GM21447 (cell line): ENCODE data around the gene C10orf120.

ENCODE experiments used
- ATAC-seq: cut with Tn5 transposase; IDR thresholded peaks from one replicate; pipeline ENCODE4 v1.9.1; 2021; ENCODE audit not compliant: unreplicated experiment

Gene C10orf120

DNA sequence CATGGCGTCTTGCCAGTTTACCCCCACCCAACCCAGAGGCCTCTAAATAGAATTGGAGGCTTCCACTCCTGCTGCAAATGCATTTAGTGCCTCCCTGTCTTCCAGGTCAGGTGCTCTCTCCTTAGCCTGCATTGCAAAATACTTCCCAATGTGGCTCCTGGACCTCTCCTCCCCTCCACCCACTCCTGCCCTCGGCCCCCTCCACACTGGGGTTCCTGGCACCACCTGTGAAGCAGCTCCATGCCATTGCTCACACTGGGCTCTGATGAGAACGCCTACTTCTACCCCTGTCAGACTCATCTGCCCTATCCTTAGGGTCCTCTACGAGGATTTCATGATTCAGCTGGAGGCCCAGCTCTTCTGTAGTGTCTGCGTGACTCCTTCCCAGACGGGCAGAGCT lies 37.4 kb downstream of the C10orf120 start:
- ATAC-seq: no peak

DNA sequence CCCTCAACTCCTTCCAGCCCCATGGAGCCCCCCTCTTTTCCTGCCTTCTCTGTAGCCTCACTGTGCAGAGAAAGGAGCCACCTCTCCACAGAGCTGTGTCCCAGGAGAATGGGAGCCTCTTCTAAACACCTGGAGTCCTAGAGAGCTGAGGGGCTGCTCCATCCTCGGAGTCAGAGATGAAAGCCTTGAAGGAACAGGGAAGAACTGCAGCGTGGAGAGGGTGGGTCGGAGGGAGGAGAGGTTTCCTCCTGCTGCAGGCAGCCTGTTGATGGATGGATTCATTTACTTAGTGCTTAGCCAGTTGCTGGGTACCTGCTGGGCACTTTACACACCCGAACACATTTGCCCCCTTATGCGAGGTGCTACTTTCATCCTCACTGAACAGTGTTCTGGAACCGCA lies 39.0 kb downstream of the C10orf120 start:
- ATAC-seq: no peak

DNA sequence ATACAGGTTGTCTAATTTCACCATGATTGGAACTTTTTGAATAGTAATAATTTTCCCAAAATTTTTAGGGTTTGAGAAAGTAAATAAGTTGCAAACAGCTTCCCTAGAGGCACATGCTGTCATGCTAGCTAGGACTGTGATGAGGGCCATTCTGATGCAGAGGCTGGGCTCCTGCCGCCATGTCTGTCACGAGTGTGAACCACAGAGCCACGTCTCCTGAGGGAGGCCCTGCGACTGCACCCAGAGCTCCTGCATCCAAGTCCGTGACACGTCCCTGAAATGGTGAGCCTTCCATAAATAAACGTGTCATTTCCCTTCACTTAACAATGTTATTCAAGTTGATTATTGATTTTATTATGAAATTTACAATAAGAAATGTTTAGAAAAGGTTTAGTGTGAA lies 40.0 kb downstream of the C10orf120 start:
- ATAC-seq: no peak

DNA sequence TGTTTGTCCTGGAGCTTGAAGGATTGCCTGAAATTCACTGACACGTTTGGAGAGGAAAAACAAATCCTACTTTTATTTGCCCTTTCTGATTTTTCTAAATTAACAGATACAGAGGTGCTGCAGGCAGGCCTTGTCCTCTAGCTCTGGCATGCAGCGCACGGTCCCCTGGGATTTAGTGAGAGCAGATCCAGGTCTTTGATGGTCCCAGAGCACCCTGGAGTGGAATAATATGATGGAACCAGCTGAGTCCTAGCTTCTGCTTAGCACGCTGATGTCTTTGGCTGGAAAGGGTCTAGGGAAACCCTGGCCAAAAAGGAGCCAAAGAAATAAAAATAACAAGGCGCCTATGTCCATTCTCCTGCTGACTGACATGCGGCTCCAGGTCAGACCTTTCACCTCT lies 40.5 kb downstream of the C10orf120 start:
- no peak for ATAC-seq

DNA sequence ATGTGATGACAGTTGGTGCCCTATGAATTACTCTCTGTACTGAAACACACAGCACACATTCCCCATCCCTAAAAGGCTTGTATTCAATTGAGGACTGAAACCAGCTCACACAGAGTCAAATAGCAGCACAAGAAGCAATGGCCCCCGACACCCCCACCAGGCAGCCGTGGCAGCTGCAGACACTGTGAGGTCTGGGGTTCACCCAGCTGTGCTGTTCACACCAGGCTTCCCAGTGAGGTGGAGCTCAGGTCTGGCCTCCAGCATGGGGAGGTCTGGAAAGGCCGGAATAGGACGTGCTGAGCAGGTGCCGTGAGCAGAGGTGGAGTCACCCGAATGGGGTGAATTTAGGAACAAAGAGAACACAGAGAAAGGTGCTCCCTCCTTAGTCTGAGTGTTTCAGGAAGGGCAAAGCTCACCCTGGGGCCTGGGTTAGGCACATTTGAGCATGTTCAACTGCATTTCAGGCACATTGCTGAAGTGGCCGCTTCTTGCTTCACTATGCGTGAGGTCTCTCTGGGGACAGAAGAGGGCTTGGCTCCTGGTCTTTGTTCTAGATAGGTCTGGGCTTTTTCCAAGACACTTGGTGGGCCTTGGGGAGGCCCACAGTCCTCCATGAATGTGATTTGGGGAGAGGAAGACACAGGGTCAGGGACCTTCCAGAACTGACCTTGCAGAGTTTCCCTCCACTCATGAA lies 41.1 kb downstream of the C10orf120 start:
- no peak for ATAC-seq

DNA sequence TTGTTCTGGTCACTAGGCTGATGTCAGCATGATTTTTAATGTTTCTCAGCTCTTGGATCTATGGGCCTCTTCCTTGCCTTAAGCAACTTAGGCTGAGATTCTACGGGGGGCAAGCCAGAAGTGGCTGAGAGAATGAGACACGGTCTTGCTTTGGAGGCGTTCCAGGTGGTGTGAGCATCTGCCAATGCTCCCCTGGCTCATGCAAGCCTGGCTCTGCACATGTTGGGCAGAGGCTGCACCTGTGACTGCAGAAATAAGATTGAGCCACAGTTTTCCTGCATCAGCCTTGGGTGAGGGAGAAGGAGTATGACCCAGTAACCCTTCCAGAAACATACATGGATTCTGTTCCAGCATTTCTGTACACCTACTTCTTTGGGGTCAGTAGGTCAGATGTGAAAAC lies 41.9 kb downstream of the C10orf120 start:
- no peak for ATAC-seq

DNA sequence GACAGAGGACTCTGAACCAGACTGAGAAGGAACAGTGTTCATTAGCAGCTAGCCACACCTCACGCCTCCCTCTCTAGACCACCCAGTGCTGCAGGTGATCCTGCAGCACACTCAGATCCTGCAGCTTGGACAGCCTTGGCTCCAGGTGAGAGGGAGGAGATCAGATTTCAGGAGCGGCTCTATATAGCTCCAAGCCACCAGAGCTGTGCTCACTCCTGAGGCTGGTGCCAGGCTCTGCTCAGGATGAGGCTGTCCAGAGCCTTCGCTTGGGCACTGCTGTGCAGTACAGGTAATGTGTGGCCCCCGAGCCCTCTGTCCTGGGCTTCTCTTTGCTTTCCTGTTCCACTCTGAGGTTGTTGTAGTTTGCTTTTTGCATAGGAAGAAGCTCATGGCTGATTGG lies 42.4 kb downstream of the C10orf120 start:
- ATAC-seq: no peak

DNA sequence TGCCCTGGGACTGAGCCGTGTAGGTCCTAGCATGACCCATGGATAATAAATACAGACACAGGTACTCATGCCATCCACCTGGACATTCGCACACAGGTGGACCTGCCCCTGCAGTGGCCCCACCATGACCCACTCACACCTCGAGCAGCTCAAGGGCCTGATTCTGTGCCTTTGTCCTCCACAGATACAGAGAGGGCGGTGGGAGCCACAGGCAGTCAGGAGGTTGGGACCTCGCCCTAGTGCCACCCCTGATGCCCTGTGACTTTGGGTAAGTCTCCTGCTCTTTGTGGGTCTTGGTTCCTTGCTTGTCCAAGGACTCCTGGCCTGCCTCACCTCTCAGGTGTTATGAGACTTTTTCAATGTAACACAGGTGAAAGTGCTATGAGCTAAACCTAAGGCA lies 42.9 kb downstream of the C10orf120 start:
- no peak for ATAC-seq

DNA sequence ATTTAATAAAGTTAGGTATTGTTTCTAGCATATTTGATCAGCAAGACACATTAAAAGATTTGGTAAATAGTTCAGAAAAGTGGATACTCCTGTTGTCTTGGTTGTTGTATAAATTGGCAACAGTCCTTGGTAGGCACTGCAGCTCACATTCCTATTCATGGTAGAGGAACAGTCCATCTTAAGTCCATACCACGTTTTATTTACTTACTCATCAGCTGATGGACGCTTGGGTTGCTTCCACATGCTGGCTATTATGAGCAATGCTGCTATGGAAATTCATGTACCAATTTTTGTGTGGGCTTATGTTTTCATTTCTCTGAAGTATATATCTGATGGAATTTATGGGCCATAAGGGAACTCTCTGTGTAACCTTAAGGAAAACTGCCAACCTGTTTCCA lies 43.3 kb downstream of the C10orf120 start:
- ATAC-seq: no peak

DNA sequence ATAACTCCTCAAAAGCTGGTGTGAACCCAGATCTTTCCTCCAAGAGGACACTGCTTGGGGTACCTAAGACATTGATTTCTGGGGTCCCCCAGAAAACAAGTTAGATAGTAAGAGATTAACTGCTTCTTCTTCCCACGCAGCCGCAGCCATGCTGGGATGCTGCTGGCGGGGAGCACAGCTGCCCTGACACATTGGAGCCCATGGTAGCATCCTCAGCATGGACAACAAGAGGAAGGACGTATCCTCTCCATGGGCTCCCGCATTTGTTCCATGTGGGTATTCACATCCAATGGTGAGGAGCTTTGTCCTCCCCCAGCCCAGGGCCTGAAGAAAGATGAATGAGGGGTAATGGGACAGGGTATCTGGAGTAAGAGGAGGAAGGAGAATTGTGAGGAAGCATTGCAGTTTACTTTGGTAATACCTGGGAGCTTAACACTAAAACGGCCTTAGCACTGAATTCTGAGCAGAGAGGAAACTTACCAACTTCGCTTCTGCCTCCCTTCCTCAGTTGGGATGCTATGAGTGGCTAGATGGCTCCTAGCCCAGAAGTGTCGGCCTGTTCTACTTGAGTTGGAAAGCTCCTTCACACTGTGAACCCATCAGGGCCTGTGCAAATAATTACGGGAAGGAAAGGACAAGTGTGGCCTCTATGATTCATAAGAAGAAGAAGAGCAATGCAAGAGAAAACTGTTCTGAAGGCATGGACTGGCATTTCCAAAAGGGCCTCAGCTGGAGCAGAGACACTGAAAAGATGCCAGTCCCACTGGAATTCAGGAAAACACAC lies 43.9 kb downstream of the C10orf120 start:
- ATAC-seq: no peak

DNA sequence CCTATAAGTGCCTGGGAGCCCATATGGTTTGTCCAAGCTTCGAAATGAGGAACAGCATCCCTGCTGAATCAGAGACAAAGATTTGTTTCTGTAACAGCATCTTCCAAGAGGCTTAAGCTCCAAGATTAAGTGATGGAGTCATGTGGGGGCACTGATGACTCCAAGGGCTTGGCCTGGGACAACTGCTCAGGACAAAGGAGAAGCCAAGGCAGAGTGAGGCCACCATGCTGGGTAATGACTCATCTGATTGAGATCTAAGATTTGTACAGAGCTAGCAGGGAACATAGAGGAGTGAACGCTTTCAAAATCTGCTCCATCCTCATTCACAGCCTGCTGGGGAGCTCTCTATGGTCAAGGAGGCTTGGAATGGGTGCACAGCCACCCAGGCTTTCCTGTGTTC lies 49.3 kb downstream of the C10orf120 start:
- ATAC-seq: no peak

DNA sequence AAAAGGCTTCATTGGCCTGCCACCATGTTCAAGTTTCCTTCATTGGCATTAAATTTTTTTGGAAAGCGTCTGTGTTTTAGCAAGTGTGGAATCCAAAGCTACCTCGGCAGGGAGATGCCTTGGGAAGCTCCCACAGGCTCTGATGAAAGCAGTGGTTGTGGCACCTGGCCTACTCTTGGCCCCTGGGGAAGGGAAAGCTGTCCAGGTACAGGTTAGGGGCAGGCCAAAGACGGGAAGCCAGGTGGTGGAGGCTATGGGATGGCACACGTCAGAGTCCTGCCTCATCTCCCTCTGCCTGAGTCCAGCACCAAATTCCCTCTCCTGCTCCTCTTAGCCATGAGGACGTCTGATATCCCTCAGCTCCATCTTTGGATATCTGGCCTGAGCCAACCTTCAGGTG lies 49.7 kb downstream of the C10orf120 start:
- no peak for ATAC-seq

DNA sequence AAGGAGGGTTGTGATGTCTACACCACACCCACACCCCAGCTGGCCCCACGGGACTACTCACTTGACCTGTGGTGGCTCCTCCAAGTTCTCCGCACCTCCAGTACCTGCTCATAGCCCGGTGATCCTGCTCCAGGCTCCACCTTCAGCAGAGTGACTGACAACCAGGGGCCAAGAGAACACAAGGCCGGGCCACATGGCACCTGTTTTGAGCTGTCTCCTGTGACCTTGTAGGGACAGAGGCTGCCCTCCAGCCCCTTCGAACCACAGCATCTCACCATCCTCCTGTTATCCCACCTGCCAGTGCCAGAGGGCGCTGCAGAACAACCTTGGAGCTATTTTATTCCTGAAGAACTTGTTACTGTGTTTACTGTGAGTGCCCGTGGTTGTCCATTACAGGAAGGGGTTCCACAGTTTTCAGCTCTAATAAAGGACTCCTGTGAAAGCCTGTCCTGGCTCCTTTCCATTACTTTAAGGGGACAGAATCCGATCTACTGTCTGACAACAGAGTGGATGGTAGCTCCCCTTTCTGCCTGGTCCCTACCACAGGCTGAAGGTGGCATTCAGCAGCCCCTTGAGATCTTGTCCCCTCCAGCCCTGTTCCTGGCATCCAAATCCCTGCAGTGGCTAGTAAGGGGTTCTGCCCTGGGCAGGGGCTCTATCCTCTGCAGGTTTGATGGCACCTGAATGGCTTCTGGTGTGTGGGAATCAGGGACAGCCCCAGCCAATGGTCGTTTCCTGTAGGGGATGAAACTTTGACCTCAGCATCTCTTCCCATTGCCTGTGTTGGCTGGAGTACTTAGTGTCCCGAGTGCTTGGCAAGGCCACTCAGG lies 50.8 kb downstream of the C10orf120 start:
- no peak for ATAC-seq
